Vagina (tissue), 2 donors: ENCODE measurements around the gene FAM222A.

Experiments used
- POLR2AphosphoS5 ChIP-seq, 2 donors: sonication (generic); formaldehyde crosslinking; IDR thresholded peaks; one replicate each; pipeline ENCODE4 v1.9.0; 2017; ENCODE audit warnings: antibody characterized with exemption in 2 of 2, mild to moderate bottlenecking in 2 of 2, low read depth in 1 of 2; ENCODE audit not compliant: insufficient read depth in 1 of 2
- TF ChIP-seq, protein P1 (sequence below), 3 experiments: fragments of 450-650 bp in 2 of 3; fragments of 200-600 bp in 1 of 3; sonication (generic) in 1 of 3; IDR thresholded peaks; one replicate each; pipeline ENCODE4 v1.5.1; 2017 to 2019; ENCODE audit warnings: antibody characterized with exemption in 3 of 3, mild to moderate bottlenecking in 2 of 3, moderate library complexity in 2 of 3

- TF ChIP-seq, protein P1, sequence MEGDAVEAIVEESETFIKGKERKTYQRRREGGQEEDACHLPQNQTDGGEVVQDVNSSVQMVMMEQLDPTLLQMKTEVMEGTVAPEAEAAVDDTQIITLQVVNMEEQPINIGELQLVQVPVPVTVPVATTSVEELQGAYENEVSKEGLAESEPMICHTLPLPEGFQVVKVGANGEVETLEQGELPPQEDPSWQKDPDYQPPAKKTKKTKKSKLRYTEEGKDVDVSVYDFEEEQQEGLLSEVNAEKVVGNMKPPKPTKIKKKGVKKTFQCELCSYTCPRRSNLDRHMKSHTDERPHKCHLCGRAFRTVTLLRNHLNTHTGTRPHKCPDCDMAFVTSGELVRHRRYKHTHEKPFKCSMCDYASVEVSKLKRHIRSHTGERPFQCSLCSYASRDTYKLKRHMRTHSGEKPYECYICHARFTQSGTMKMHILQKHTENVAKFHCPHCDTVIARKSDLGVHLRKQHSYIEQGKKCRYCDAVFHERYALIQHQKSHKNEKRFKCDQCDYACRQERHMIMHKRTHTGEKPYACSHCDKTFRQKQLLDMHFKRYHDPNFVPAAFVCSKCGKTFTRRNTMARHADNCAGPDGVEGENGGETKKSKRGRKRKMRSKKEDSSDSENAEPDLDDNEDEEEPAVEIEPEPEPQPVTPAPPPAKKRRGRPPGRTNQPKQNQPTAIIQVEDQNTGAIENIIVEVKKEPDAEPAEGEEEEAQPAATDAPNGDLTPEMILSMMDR (IDR thresholded peaks at IDR 0.05) = no peak
- TF ChIP-seq POLR2AphosphoS5 (IDR thresholded peaks at IDR 0.05; ENCODE audit: insufficient read depth in 1 of 2, low read depth in 1 of 2) = no peak
Measured at GRCh38 chr12:109729801-109730200, 16.2 kb downstream of the FAM222A start.
